DLD1 (cell line): ENCODE results near the gene P3H2.

Experiments used
- in situ Hi-C: cut with HindIII; loops from 2 replicates; pipeline ENCODE4 v1.10.0; 2017; ENCODE audit warnings: low sequenced_read_pairs

Gene P3H2

GRCh38 chr3:189953551-189953950 is 167.1 kb downstream of the P3H2 start:
- in situ Hi-C loops, result loop anchor here (25.0 kb wide), 2 partner anchors 359 to 734 kb away; partner anchors contain the start of gene CLDN1

GRCh38 chr3:189952272-189952671 is 168.4 kb downstream of the P3H2 start:
- in situ Hi-C loops, result loop anchor here (25.0 kb wide), 2 partner anchors 360 to 735 kb away; partner anchors contain the start of gene CLDN1

- in situ Hi-C loops, result loop anchor here (25.0 kb wide), 2 partner anchors 362 to 737 kb away; partner anchors contain the start of gene CLDN1
Observed at GRCh38 chr3:189950258-189950657, 170.4 kb downstream of the P3H2 start.

GRCh38 chr3:189949580-189949979 is 171.1 kb downstream of the P3H2 start:
- in situ Hi-C loops, result no loop called here

GRCh38 chr3:189948724-189949045 is 172.0 kb downstream of the P3H2 start:
- in situ Hi-C loops, result no loop called here

GRCh38 chr3:189947948-189948723 is 172.6 kb downstream of the P3H2 start:
- in situ Hi-C loops, result no loop called here

GRCh38 chr3:189947068-189947467 is 173.6 kb downstream of the P3H2 start:
- in situ Hi-C loops, result no loop called here

- in situ Hi-C loops, result no loop called here
Observed at GRCh38 chr3:189945935-189946709, 174.6 kb downstream of the P3H2 start.

- in situ Hi-C loops, result no loop called here
Observed at GRCh38 chr3:189944285-189945145, 176.2 kb downstream of the P3H2 start.

GRCh38 chr3:189942948-189943347 is 177.7 kb downstream of the P3H2 start:
- in situ Hi-C loops, result no loop called here

GRCh38 chr3:189941679-189942078 is 179.0 kb downstream of the P3H2 start:
- in situ Hi-C loops, result no loop called here

- in situ Hi-C loops, result no loop called here
Observed at GRCh38 chr3:189941125-189941524, 179.6 kb downstream of the P3H2 start.

GRCh38 chr3:189937302-189938127 is 183.2 kb downstream of the P3H2 start:
- in situ Hi-C loops, result no loop called here

GRCh38 chr3:189936201-189936945 is 184.3 kb downstream of the P3H2 start:
- in situ Hi-C loops, result no loop called here

- in situ Hi-C loops, result no loop called here
Observed at GRCh38 chr3:189927975-189928895, 192.5 kb downstream of the P3H2 start.

- in situ Hi-C loops, result no loop called here
Observed at GRCh38 chr3:189921770-189922169, 198.9 kb downstream of the P3H2 start.

- in situ Hi-C loops, result no loop called here
Observed at GRCh38 chr3:189914799-189915198, 205.9 kb downstream of the P3H2 start.

- in situ Hi-C loops, result no loop called here
Observed at GRCh38 chr3:189911001-189911400, 209.7 kb downstream of the P3H2 start.
